HepG2 (cell line): ENCODE results near the gene PRCD. TPM values are rescaled to one million over a fixed set of nuclear protein-coding genes. Genes with fewer than 3 reads are reported as not detected.
A peak's percentile ranks its signal among the peaks of the same experiment; 100 is the strongest.

ENCODE experiments used
- CHD2 ChIP-seq: IDR thresholded peaks from 2 replicates; pipeline ENCODE4 v1.6.1; 2011; ENCODE audit warnings: low read depth, low read length, improper control_type of control experiment
- DNMT1 ChIP-seq: sonication (generic); formaldehyde crosslinking; IDR thresholded peaks from 2 replicates; pipeline ENCODE4 v1.5.1; 2020; ENCODE audit warnings: mild to moderate bottlenecking, missing genetic modification reagents
- KDM2A ChIP-seq: sonication (generic); formaldehyde crosslinking; IDR thresholded peaks from 2 replicates; pipeline ENCODE4 v1.4.0; 2020; ENCODE audit warnings: low read depth, missing genetic modification reagents, borderline replicate concordance
- KDM6A ChIP-seq: IDR thresholded peaks from 2 replicates; pipeline ENCODE4 v1.6.1; 2016; ENCODE audit warnings: low read depth
- PATZ1 ChIP-seq: sonication (generic); formaldehyde crosslinking; IDR thresholded peaks from 2 replicates; pipeline ENCODE4 v1.4.0; 2020; ENCODE audit warnings: missing genetic modification reagents
- POGK ChIP-seq: sonication (generic); formaldehyde crosslinking; conservative IDR thresholded peaks from 2 replicates; pipeline ENCODE4 v1.8.0; 2022; ENCODE audit warnings: mild to moderate bottlenecking, moderate library complexity, missing genetic modification reagents
- SNAPC5 ChIP-seq: sonication (generic); formaldehyde crosslinking; IDR thresholded peaks from 2 replicates; pipeline ENCODE4 v1.8.1; 2023; ENCODE audit warnings: mild to moderate bottlenecking, missing genetic modification reagents, borderline replicate concordance
- TBX2 ChIP-seq: sonication (generic); formaldehyde crosslinking; IDR thresholded peaks from 2 replicates; pipeline ENCODE4 v1.5.0; 2020; ENCODE audit warnings: missing genetic modification reagents, mild to moderate bottlenecking, borderline replicate concordance
- ZMYM4 ChIP-seq: sonication (generic); formaldehyde crosslinking; IDR thresholded peaks from 2 replicates; pipeline ENCODE4 v1.8.1; 2023; ENCODE audit warnings: mild to moderate bottlenecking, missing genetic modification reagents
- ZNF256 ChIP-seq: sonication (generic); formaldehyde crosslinking; conservative IDR thresholded peaks from 2 replicates; pipeline ENCODE4 v1.4.0; 2020; ENCODE audit warnings: missing genetic modification reagents
- ZNF343 ChIP-seq: sonication (generic); formaldehyde crosslinking; IDR thresholded peaks from 2 replicates; pipeline ENCODE4 v1.4.0; 2020; ENCODE audit warnings: mild to moderate bottlenecking, missing genetic modification reagents
- ZNF350 ChIP-seq: sonication (generic); formaldehyde crosslinking; IDR thresholded peaks from 2 replicates; pipeline ENCODE4 v1.4.0; 2020; ENCODE audit warnings: mild to moderate bottlenecking, low read depth, missing genetic modification reagents, borderline replicate concordance
- ZNF431 ChIP-seq: sonication (generic); formaldehyde crosslinking; IDR thresholded peaks from 2 replicates; pipeline ENCODE4 v1.9.0; 2022; ENCODE audit warnings: missing genetic modification reagents, low read depth, mild to moderate bottlenecking, borderline replicate concordance
- ZNF564 ChIP-seq: sonication (generic); formaldehyde crosslinking; IDR thresholded peaks from 2 replicates; pipeline ENCODE4 v1.8.1; 2023; ENCODE audit warnings: mild to moderate bottlenecking, missing genetic modification reagents
- polyA plus RNA-seq, 8 experiments: library from polyadenylated mRNA; depleted of rRNA in 3 of 8; stranded (reverse) in 7 of 8; unstranded in 1 of 8; fragments of >200 nt; fragmentation: Illumina TruSeq in 4 of 8; extraction: Trizol in 4 of 8; gene quantifications; 2 replicates each; pipeline versions ENCODE4 v1.2.1 to v1.2.3, GENCODE V29; 2011 to 2016; ENCODE audit warnings: low read depth in 4 of 8, missing spikeins in 1 of 8, mixed read lengths in 1 of 8; ENCODE audit not compliant: insufficient read depth in 1 of 8
- total RNA-seq, 5 experiments: library from RNA; depleted of rRNA; stranded (reverse); fragments of >200 nt; fragmentation: Illumina TruSeq; extraction: Trizol; gene quantifications; 2 replicates each; pipeline ENCODE4 v1.2.3, GENCODE V29; 2016; ENCODE audit warnings: low read depth in 1 of 5

PRCD gene
- total and polyA plus RNA-seq, 2 of the 13 experiments (the other 11 are each of a cell fraction or from before 2014, with no cell fraction given) = 0.51 TPM; not detected in 1

- TF ChIP-seq PATZ1 (CRISPR knock-in tag) (peak; percentile 34; the same call in 1 of the 2 replicates), ZMYM4 (0 out of 2 replicates have a peak, but pooled peaks have one; percentile 19), KDM6A (no peak), POGK (CRISPR knock-in tag) (no peak), ZNF350 (CRISPR knock-in tag) (0 out of 2 replicates have a peak, but pooled peaks have one; percentile 64), ZNF431 (CRISPR knock-in tag) (0 out of 2 replicates have a peak, but pooled peaks have one; percentile 38), ZNF343 (no peak), ZNF564 (CRISPR knock-in tag) (no peak), TBX2 (CRISPR knock-in tag) (no peak), CHD2 (no peak), KDM2A (CRISPR knock-in tag) (no peak; the same call in 1 of the 2 replicates), ZNF256 (CRISPR knock-in tag) (no peak), DNMT1 (CRISPR knock-in tag) (no peak), SNAPC5 (CRISPR knock-in tag) (0 out of 2 replicates have a peak, but pooled peaks have one; percentile 36)
- TF ChIP-seq, all 625 proteins: peak for 25
These were observed 39.6 kb upstream of the PRCD start (continued) for GRCh38 chr17:76500074-76500746.
